ENCODE results near the gene GYG1.

Gene GYG1

DNA sequence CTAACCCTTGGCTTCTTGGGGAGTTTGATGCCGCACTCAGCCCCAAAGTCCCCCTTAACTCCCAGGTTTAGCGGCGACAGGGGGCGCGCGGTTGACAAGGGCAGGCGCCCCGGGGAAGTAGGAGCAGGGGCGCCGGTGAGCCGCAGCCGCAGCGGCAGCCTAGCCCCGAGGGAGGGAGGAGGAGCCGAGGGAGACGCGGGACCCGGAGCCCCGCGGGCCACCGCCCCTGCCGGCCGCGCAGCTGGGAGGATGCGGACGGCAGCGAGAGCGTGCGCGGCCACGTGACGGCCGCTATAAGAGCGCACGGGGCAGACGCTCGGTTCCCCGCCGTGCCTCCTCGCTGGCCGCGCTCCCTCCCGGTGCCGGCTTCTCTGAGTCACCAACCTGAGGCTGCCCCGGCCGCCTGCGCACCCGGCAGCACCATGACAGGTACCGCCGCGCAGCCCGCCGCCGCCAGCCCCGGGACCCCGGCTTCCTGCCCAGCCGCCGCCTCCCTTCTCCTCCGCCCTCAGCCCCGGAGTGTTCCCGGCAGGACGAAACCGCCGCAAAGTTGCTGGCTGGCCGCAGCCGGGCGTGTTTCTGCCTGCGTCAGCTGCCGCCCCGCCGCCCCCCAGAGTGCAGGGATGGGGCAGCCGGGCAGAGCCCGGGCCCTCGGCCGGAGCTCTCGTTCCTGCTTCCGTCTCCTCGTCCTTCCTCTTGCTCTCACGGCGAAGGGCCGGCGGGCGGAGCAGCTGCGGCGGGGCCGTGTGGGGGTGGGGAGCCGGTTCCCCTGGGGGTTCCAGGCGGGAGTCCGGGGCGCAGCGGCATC is at the start of gene GYG1:
Gene GYG1 (plus strand): TSS at position 322 of the 808 bp plus-strand sequence. CDS start 101 bp downstream, at position 423.
- DNase-seq (ENCODE audit: low spot score) = peak; percentile 77

DNA sequence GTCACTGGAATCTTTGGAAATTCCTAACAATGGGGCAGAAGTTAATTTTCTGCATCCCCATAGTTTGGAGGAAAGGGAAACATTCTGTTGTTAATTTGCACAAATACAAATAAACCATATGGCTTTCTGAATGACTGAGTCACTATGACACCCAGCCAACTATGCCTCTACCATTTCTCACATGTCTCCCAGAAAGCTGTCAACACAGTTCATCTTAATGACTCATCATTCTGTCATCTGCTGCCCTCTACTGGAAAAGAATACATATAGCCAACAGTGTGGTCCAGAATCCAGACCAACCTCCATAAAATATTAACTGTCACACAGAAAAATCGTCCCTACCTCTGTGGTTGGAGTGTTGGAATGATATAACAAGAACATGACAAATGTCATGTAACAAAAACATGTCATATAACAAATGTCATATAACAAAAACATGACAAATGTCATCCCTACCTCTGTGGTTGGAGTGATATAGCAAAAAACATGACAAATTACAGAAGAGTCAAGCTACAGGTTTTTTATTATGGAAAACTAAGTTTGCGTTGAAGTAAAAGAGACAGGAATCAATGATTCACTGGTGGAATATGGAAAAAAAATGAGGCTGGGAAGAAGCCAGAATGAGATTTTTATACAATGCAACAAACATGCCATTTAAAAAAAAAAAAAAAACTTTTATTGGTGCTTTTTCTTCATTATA is 47.7 kb upstream of the GYG1 start:
- peak; percentile 80 for DNase-seq (ENCODE audit: low spot score)

- DNase-seq (ENCODE audit: low spot score) = no peak
These were observed 46.2 kb upstream of the GYG1 start for GRCh38 chr3:148945116-148945515.

GRCh38 chr3:148948913-148949657 is 42.3 kb upstream of the GYG1 start:
- no peak for DNase-seq (ENCODE audit: low spot score)

GRCh38 chr3:148950806-148951205 is 40.5 kb upstream of the GYG1 start:
- DNase-seq (ENCODE audit: low spot score) = no peak

DNA sequence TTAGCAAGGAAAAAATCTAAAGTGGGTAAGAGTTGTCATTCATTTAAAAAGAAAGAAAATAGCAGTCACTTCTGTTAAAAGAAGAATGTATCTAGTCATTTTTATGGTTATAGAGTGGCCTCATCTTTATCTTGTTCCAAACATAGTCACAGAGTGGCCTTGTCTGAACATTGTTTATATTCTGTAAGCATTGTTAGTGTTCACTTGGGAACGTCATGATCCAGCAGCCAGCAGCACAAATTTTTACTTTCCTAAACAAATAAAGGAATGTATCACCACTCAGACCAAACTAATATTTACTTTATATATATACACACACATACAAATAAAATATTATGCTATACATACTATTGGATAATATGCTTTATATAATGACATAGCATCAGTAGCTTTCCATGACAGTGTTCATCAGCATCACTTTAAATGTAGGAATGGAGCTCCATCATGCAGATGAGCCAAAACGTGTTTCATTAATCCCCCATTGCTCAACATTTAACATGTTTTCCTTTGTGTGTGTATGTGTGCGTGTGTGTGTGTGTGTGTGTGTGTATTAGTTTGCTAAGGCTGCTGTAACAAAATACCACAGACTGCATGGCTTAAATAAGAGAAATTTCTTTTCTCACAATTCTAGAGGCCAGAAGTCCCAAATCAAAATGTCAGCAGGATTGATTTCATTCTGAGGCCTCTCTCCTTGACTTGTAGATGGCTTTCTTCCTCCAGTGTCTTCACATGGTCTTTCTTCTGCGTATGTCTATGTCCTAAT is 39.6 kb upstream of the GYG1 start:
- no peak for DNase-seq (ENCODE audit: low spot score)

DNA sequence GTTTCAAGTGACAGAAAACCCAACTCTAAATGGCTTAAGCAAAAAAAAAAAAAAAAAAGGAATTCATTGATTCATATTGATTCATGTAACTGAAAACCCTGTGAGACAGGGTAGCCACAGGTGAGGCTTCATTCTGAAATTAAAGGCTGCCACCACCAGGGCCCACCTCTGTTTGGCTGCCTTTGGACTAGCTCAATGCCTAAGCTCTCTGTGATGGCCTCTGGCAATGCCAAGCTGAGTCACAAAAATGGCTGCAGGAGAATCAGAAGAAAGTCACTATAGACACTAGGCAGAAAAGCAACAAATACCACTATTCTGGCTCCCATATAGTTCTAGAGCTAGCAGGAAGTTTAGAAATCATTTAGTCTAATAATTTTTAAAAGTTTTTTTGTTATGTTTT is 38.2 kb upstream of the GYG1 start:
- DNase-seq (ENCODE audit: low spot score) = no peak

DNA sequence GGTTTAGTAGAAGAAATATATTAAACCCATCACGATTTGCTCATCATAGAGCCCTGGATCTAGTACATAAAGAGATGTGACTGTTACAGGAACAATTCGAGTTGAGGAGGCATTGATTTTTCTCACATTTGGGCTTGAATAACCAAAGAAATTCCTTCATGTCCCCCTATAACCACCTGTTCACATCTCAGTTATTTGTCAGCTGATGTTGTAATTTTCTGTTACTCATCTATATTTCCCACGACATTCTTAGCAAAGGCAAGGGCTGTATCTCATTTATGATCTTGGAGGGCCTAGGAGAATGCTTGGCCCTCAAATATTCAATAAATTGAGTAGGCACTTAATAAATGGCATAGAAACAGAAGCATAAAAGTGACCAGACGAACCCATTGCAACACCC is 36.4 kb upstream of the GYG1 start:
- no peak for DNase-seq (ENCODE audit: low spot score)

GRCh38 chr3:148955544-148956346 is 35.6 kb upstream of the GYG1 start:
- peak; percentile 50 for DNase-seq (ENCODE audit: low spot score)

- peak; percentile 11 for DNase-seq (ENCODE audit: low spot score)
These were observed 33.8 kb upstream of the GYG1 start for GRCh38 chr3:148957586-148957985.

DNA sequence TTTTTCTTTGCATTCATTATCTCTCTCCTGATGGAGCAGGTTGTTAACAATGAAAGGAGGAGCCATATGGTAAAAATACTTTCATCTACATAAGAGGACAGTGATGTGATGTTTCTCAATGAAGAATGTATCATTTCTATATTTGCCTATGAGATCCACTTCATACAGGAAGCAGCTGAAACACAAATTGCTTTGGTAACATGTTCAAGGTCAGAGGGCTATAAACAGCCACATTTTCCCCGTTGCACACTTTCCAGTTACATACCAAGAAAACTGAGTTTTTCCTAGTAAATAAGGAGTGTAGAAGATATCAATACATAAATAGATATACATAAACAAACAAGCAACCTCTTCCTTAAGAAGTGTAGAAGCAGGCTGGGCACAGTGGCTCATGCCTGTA is 32.6 kb upstream of the GYG1 start:
- no peak for DNase-seq (ENCODE audit: low spot score)

GRCh38 chr3:148962513-148962912 is 28.8 kb upstream of the GYG1 start:
- DNase-seq (ENCODE audit: low spot score) = no peak

DNA sequence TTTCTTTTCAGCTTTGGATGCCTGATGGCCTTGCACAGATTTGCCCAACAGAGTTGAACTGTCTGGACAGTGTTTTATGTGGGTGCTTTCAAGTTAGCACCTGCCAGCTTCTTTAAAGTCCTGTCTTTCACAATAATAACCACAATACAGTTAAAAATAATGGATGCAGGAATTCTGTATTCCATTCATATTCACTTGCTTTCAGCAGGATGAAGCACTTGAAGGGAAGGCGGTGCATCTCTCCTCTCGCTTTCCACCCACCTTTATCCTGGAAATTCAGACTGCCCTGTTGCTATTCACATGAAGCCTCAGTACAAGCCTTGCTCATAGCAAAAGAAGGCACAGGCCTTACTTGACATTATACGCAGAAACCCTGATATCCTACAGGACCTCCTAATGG is 26.5 kb upstream of the GYG1 start:
- no peak for DNase-seq (ENCODE audit: low spot score)

- no peak for DNase-seq (ENCODE audit: low spot score)
These were observed 23.0 kb upstream of the GYG1 start for GRCh38 chr3:148968321-148968720.

DNA sequence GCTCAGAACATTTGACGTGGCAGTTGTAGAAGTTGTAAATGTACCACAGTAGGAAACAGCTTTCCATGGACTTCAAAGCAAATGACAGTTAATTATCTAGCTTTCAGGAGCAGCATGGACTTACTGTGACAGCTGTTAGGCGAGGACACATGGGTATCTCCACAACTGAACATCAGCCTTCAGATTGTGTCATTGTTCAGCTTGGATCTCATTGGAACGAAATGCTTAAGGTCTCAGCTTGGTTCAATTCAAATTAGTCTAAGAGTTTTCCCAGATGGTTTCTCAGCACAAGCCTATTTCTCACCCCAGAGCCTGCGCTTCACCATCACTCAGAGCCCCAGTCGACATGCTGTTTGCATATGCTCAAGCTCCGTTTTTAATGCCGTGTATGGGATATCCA is 21.1 kb upstream of the GYG1 start:
- no peak for DNase-seq (ENCODE audit: low spot score)

GRCh38 chr3:148971401-148972163 is 19.8 kb upstream of the GYG1 start:
- no peak for DNase-seq (ENCODE audit: low spot score)

- no peak for DNase-seq (ENCODE audit: low spot score)
These were observed 16.6 kb upstream of the GYG1 start for GRCh38 chr3:148974726-148975125.

GRCh38 chr3:148975248-148975647 is 16.1 kb upstream of the GYG1 start:
- no peak for DNase-seq (ENCODE audit: low spot score)

DNA sequence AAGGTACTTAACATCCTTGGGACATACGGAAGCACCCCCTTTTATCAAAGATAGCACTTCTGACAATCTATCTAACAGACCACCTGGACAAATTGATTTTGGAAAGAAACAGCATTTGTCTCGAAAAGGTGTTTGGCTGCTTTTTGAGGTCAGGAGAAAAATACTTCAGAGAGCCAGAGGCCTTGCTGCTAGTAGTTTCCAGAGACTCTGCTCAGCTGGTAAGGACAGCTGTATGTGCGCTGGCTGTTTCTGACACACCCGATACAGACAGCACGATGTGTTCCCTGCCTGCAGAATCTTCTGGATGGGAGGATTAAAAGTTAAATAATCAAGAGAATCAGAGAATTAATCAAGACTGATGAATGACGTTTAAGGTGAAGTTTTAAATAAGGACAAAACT is 15.6 kb upstream of the GYG1 start:
- no peak for DNase-seq (ENCODE audit: low spot score)

GRCh38 chr3:148981273-148981672 is 10.1 kb upstream of the GYG1 start:
- DNase-seq (ENCODE audit: low spot score) = no peak
